ENCODE results near the gene PLPPR1. TPM values are rescaled to one million over a fixed set of nuclear protein-coding genes. Genes with fewer than 3 reads are reported as not detected.

PLPPR1 gene
- total and polyA plus RNA-seq, 2 of the 4 experiments (the other 2 are of a cell fraction), result not detected

DNA sequence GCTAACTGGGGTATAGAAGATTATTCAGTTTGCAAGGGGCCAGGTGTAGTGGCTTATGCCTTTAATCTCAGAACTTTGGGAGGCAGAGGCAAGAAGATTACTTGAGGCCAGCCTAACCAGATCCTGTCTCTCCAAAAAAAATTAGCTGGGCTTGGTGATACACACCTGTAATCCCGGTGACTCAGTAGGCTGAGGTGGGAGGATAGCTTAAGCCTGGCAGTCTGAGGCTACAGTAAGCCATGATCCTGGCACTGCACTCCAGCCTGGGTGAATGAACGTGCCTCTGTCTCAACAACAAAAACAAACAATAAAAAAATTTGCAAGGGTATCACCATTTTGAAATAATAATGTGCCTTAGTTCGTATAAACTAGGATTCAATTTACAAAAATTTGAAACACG, 305.0 kb downstream of the PLPPR1 start:
- CTCF ChIA-PET, result no interaction called here
- H3K9ac ChIP-seq (ENCODE audit: low read depth, low read length), result no peak overlapping the region

More for the DNA sequence above, 305.0 kb downstream of the PLPPR1 start:
- Histone ChIP-seq H3K56ac (ENCODE audit: extremely low read depth, insufficient read depth, low read length) (no peak overlapping the region), H4K91ac (ENCODE audit: insufficient read depth, low read depth, low read length) (no peak overlapping the region), H2BK15ac (ENCODE audit: low read depth, low read length) (no peak overlapping the region), H3K4me1 (ENCODE audit: control insufficient read depth, insufficient read depth, low read length) (no peaks in the 10 kb centered on the region), H2AFZ (replicated peaks; ENCODE audit: low read length, poor library complexity) (no peak overlapping the region), H3K14ac (replicated peaks; ENCODE audit: low read depth, low read length) (no peak overlapping the region), H3K27ac (ENCODE audit: insufficient read depth, low read length) (no peak overlapping the region), H3K36me3 (ENCODE audit: control insufficient read depth, insufficient read depth, low read length) (no peaks in the 10 kb centered on the region), H3K9me3 (ENCODE audit: control insufficient read depth, insufficient read depth, low read length) (no peaks in the 10 kb centered on the region), H3K18ac (ENCODE audit: low read depth, low read length) (no peak overlapping the region), H2AK5ac (ENCODE audit: low read depth, low read length) (no peak overlapping the region), H2BK120ac (ENCODE audit: low read depth, low read length) (no peak overlapping the region), H3K9me1 (ENCODE audit: insufficient read depth, low read length) (no peaks in the 10 kb centered on the region), H3K79me1 (ENCODE audit: low read depth in 1 of 2, low read length in 2 of 2) (no peaks in the 10 kb centered on the region), H2BK5ac (ENCODE audit: low read depth, low read length, poor library complexity, severe bottlenecking) (no peak overlapping the region), H4K8ac (ENCODE audit: low read depth in 2 of 2, low read length in 2 of 2) (no peak overlapping the region), H4K5ac (ENCODE audit: low read depth, low read length) (no peak overlapping the region), H2BK20ac (ENCODE audit: low read depth, low read length) (no peak overlapping the region), H3K23ac (ENCODE audit: low read depth, low read length) (no peak overlapping the region), H3K4ac (ENCODE audit: low read depth, low read length) (no peak overlapping the region), H4K20me1 (ENCODE audit: insufficient read depth, low read length) (no peaks in the 10 kb centered on the region), H3K4me3 (ENCODE audit: insufficient read depth, low read depth, low read length) (no peak overlapping the region), H3K4me2 (ENCODE audit: low read depth, low read length) (no peak overlapping the region), H2AK9ac (replicated peaks; ENCODE audit: low read depth, low read length, poor library complexity) (no peak overlapping the region), H3K27me3 (ENCODE audit: control insufficient read depth, insufficient read depth, low read length) (no peaks in the 10 kb centered on the region; the same call in 1 of the 2 replicates)
- POLR2A ChIA-PET (ENCODE audit: unreplicated experiment), result no interaction called here
- ATAC-seq (ENCODE audit: low read depth) (no peak), DNase-seq (no peak)
- in situ Hi-C loops (cut with MboI; ENCODE audit: low sequenced_read_pairs), result no loop called here
- BruUV-seq (replicated peaks), result no TSS peak
- WGBS, 2 experiments (ENCODE audit: extremely low coverage in 2 of 2, insufficient read length in 1 of 2), result no CpG with 5 or more reads among the region's 4 CpGs
- intact Hi-C loops (cut with micrococcal nuclease), result no loop called here
- dilution Hi-C loops (cut with HindIII; ENCODE audit: low sequenced_read_pairs, unreplicated experiment), result no loop called here
- TF ChIP-seq BHLHE40 (IDR thresholded peaks at IDR 0.05; ENCODE audit: low read depth, low read length) (no peak), MAZ (IDR thresholded peaks at IDR 0.05; ENCODE audit: borderline replicate concordance, low read depth, low read length) (no peak), POLR2A (IDR thresholded peaks at IDR 0.05; ENCODE audit: low read depth, low read length) (no peak), MAFK (IDR thresholded peaks at IDR 0.05; ENCODE audit: low read depth, low read length) (no peak), SMC3 (IDR thresholded peaks at IDR 0.05; ENCODE audit: low read depth, low read length) (no peak), CEBPB (IDR thresholded peaks at IDR 0.05; ENCODE audit: low read depth, low read length) (no peak), FOS (IDR thresholded peaks at IDR 0.05; ENCODE audit: low read depth, low read length) (no peak), CHD1 (IDR thresholded peaks at IDR 0.05; ENCODE audit: low read depth, low read length) (no peak), RCOR1 (IDR thresholded peaks at IDR 0.05; ENCODE audit: insufficient replicate concordance, low read length) (no peak), NFE2L2 (IDR thresholded peaks at IDR 0.05; ENCODE audit: low read depth, low read length) (no peak), RFX5 (IDR thresholded peaks at IDR 0.05; ENCODE audit: low read depth, low read length) (no peak), MXI1 (IDR thresholded peaks at IDR 0.05; ENCODE audit: borderline replicate concordance, low read depth, low read length) (no peak), RAD21 (IDR thresholded peaks at IDR 0.05; ENCODE audit: low read length) (no peak)
- TF ChIP-seq, protein P1, sequence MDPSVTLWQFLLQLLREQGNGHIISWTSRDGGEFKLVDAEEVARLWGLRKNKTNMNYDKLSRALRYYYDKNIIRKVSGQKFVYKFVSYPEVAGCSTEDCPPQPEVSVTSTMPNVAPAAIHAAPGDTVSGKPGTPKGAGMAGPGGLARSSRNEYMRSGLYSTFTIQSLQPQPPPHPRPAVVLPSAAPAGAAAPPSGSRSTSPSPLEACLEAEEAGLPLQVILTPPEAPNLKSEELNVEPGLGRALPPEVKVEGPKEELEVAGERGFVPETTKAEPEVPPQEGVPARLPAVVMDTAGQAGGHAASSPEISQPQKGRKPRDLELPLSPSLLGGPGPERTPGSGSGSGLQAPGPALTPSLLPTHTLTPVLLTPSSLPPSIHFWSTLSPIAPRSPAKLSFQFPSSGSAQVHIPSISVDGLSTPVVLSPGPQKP (IDR thresholded peaks at IDR 0.05; ENCODE audit: borderline replicate concordance, low read depth, low read length), result no peak
- TF ChIP-seq, protein P2, sequence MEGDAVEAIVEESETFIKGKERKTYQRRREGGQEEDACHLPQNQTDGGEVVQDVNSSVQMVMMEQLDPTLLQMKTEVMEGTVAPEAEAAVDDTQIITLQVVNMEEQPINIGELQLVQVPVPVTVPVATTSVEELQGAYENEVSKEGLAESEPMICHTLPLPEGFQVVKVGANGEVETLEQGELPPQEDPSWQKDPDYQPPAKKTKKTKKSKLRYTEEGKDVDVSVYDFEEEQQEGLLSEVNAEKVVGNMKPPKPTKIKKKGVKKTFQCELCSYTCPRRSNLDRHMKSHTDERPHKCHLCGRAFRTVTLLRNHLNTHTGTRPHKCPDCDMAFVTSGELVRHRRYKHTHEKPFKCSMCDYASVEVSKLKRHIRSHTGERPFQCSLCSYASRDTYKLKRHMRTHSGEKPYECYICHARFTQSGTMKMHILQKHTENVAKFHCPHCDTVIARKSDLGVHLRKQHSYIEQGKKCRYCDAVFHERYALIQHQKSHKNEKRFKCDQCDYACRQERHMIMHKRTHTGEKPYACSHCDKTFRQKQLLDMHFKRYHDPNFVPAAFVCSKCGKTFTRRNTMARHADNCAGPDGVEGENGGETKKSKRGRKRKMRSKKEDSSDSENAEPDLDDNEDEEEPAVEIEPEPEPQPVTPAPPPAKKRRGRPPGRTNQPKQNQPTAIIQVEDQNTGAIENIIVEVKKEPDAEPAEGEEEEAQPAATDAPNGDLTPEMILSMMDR (conservative IDR thresholded peaks at IDR 0.05; ENCODE audit: low read depth, low read length), result no peak
- TF ChIP-seq, protein P3, sequence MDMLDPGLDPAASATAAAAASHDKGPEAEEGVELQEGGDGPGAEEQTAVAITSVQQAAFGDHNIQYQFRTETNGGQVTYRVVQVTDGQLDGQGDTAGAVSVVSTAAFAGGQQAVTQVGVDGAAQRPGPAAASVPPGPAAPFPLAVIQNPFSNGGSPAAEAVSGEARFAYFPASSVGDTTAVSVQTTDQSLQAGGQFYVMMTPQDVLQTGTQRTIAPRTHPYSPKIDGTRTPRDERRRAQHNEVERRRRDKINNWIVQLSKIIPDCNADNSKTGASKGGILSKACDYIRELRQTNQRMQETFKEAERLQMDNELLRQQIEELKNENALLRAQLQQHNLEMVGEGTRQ (IDR thresholded peaks at IDR 0.05; ENCODE audit: low read depth, low read length), result no peak
